Stimulated activated CD8-positive, alpha-beta memory T cell treated with anti-CD3 and anti-CD28 coated beads, Interleukin-15, amount 100 ng/mL, for 24 hours (primary cell): ENCODE measurements around the gene BPIFB1.

Experiments used
- DNase-seq: peaks from one replicate; pipeline ENCODE4 v3.0.0-alpha.2; 2020; ENCODE audit warnings: low read depth

The BPIFB1 gene

DNA sequence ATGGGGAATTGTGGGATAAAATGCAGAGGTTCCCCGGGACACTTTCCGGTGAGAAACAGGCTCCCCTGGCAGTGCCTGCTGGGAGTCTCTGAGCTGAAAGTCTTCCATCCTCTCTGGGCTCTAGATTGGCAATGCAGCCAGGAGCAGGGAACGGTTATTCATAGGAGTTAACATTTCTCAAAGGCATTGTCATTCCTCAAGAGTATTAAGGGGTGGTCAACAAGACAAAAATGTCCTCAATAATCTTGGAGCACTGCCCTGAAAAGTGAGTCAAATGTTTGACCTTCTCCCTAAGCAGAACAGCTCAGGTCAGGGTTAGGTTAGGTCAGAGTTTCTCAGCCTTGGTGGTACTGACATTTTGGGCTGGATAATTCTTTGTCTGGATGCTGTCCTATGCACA, 13.2 kb downstream of the BPIFB1 start:
- no peak for DNase-seq

DNA sequence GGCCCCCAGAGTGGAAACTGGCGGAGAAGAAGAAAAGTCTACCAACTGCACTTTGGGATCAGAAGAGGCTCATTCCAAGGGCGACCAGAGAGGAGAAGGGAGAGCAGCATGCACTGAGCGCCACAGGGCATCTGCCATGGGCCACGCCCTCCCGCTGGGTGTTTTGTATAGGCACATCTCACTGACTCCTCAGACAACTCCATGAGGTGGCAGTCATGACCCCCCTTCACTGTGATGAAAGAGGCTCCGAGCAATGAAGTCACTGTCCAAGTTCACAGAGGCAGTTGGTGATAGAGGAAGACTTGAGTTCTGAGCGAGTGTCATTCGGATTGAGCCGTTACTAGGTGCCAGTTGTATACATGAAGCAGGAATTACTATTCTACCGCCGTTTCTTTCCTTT, 15.4 kb downstream of the BPIFB1 start:
- DNase-seq, result no peak

DNA sequence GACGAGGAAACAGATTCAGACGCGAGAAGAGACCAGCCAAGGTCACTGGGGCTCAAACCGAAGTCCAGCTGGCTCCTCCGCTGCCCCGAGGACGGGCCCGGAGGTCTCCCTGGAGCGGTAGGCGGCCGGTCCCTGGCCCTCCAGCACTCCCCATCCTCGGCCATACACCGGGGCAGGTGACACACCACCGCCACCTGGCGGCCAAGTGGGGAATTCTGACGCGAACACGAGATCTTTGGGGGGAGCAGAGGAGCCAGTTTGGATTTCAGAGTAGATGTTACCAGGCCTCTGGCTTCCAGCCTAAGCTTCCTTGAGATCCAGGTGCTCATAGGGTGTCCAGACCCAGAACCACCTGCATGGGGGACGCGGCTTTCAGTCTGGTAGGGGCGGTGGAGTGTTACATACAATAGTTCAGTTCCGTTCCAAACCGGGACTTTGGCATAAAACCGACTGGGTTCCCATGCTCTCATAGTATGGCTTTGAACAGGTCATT, 16.1 kb downstream of the BPIFB1 start:
- DNase-seq, result peak; percentile 63

DNA sequence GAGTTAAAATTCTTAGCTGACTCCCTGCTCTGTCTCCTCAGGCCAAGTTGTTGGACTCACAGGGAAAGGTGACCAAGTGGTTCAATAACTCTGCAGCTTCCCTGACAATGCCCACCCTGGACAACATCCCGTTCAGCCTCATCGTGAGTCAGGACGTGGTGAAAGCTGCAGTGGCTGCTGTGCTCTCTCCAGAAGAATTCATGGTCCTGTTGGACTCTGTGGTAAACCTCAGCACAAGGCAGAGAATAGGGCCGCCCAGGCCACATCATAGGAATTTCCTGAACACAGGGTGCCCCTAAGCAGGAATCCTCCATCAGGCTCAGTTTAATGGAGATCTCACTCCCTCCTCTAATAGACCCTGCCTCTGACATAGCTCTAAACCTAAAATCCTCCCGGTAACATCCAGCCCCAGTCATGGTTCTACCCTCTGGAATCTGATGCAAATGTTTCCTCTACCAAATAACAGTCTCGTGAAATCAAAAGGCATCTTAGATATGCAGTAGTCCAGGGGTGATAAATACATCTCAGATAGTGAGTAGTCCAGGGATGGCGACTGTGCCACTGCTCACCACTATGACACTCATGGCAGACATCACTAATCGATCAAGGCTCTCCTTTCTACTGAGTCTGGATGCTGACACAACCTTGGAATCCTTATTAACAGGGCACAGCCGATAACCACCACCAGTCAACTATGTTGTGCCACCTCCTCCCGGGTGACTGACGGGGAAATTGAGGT, 18.3 kb downstream of the BPIFB1 start:
- DNase-seq, result no peak

DNA sequence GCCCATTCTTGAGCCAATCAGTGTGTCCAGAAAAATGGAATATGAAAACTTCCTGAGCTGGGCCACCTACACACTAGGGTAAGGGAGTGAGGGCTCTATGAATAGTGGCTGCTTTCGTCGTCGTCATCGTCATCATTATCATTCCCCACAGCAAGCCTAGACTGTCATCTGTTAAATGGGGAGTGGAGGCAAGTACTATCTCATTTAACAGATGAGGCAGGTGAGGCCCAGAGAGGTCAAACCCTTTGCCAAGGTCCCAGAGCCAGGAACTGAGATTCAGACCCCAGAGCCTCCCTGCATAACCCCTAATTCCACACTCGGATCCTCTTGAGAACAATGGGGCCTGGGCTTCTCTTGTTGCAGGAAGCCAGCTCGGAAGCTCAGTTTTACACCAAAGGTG, 20.6 kb downstream of the BPIFB1 start:
- no peak for DNase-seq

DNA sequence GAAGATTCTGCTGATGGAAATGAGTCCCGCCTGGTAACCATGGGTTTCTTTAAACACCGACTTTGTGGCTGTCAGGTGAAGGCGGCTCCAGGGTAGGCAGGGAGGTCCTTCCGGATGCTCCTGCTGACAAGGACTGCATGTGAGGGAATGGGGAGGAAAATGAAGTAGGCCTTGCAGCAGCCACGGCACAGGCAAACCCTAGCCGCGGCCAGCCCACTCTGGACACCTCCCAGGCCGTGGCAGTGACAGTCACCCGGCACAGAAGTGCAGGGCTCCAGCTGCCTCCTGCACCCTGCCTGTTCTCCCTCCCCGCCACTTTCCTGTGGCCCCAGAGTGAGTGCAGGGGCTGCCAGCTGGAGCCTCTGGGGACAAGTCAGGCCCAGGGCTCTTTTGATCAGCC, 21.0 kb downstream of the BPIFB1 start:
- DNase-seq, result no peak

DNA sequence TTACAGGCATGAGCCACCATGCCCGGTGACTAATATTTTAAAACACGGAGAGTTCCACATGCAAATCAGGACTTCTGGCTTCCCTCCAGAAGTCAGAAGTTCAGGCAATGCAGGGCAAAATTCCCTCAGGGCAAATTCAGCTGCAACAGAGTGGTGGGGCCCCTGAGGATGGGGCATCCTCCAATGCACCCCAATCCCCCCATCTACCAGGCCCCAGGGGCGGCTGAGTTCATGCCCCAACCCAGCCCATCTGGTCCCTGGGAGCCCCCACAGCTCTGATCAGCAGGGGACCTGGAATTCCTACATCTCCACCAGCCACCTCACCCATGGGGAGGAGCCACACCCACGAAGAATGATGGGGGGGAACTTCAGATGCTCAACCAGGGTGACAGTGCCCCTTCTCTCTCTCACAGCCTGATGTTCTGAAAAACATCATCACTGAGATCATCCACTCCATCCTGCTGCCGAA, 22.6 kb downstream of the BPIFB1 start:
- DNase-seq, result no peak

DNA sequence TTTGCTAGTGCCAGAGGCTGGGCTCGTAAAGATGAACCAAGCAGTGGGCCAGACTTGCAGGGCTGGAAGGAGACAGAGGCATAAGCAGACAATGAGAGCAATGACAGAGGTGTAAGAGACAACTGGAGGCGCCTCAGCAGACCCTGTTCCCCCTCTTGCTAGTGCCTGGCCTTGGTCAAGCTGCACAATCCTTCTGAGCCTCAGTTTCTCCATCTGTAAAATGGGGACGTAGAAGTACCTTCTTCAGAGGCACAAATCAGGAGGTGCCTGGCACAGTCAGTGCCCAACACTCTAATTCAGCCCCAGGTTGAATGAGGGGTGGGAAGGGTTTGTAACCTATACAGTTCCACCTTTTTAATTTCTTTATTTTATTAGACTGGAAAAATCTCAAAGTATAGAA, 23.2 kb downstream of the BPIFB1 start:
- DNase-seq, result no peak

DNA sequence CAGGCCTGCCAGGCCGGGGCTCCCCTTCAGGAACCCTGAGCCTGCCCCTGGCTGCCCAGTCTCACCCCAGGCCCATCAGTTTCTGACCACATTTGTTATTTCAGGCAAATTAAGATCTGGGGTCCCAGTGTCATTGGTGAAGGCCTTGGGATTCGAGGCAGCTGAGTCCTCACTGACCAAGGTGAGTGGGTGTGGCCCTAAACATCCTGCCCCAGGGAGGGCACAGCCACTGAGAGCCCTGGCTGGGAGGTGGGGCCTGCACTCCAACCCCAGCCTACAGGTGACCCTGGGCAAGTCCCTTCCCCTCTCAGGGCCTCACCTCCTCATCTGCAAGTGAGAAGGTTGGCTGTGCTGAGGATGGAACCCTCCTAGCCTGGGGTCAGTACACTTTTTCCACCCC, 23.8 kb downstream of the BPIFB1 start:
- DNase-seq, result no peak

DNA sequence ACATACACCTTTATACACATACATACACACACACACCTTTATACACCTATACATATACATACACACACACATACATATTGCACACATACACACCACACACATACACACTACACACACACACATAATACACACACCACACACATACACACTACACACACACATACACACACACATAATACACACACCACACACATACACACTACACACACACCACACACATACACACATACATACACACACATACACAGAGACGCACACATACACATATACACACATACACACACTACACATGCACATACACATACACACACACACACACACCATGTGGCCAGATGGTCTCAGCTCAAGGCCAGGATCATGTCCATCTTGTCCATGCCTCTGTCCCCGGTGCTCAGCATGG, 25.7 kb downstream of the BPIFB1 start:
- no peak for DNase-seq

DNA sequence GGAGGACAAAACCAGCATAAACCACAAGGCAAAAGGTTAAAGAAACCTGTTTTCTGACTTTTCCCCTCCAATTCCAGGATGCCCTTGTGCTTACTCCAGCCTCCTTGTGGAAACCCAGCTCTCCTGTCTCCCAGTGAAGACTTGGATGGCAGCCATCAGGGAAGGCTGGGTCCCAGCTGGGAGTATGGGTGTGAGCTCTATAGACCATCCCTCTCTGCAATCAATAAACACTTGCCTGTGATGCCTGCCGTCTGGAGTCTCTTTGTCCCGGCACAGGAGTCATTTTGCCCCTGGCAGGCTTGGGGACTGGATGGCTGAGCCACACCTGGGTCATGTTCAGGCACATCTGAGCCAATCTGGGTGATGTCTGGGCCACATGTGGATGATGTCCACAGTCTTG, 26.6 kb downstream of the BPIFB1 start:
- DNase-seq, result no peak

DNA sequence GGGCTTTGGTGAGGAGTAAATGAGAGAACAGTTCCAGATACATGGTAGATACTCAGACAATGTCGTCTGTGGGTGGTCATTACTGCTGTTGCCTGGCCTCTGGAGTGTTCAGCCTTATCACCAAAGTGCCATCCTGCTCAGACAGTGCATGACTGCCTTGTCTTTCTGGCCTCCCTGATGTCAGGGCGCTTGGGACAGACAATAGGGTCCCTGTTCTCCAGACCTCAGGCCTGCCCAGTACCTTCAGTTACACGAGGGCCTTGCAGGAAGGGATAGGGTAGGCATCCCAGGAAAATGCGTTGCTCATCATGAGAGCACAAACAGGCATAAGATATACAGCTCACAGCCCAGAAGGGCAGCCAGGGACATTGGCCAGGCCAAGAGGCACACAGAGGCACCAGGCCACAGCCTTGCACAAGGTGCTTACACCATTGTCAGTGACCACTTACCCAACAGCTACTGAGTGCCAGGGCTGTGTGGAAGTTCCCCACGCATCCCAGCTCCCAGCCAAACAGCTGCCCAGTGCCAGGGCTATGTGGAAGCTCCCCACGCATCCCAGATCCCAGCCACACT, 27.4 kb downstream of the BPIFB1 start:
- no peak for DNase-seq

DNA sequence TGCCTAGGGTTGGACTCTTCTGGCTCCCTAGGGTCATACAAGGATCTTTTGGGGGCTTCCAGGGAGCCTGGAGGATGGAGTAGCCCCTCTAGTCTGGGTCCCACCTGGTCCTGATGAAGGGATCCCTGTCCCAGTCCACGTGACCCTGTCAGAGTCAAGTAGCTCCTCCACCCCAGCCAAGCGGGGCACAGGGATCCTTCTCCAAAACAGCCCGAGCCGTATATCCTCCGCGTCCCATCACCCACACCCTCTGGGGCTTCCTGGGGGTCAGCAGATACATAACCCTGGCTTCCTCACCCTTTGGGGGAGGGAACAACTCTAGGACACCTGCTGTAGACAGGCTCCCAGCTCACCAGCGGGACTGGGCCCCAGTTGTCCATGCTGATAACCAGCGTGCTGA, 28.0 kb downstream of the BPIFB1 start:
- DNase-seq, result no peak

DNA sequence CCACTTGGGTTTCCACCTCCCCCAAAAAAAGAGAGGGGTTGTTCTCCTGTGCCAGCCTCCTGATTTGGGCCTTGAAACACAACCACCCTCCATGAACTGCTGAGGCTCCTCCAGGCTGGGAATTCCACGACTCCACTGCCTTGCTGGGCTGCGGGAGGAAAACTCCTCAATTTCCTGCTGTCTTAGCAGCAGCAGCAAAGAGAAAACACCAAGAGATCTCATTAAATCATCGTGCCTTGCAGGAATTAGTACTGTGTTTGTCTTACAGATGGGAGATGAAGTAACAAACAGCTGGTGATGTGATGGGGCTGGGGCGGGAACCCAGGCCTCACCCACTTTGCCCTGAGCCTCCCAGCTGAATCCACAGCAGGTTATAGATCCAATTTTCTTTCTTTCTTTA, 29.0 kb downstream of the BPIFB1 start:
- DNase-seq, result no peak

DNA sequence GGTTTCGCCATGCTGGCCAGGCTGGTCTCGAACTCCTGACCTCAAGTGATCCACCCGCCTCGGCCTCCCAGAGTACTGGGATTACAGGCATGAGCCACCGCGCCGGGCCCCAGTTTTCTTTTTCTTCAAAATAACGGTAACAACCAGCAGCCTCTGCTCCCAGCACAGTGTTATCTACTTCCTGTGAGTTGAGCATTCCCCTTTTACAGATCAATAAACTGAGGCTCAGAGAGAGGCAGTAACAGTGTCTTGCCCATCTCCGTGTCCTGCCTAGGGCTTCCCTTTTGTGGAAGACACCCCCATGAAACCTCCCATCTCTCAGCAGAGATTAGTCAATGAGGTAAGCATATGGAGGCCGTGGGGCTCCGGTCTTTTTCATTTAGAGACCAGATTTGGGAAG, 29.6 kb downstream of the BPIFB1 start:
- no peak for DNase-seq

DNA sequence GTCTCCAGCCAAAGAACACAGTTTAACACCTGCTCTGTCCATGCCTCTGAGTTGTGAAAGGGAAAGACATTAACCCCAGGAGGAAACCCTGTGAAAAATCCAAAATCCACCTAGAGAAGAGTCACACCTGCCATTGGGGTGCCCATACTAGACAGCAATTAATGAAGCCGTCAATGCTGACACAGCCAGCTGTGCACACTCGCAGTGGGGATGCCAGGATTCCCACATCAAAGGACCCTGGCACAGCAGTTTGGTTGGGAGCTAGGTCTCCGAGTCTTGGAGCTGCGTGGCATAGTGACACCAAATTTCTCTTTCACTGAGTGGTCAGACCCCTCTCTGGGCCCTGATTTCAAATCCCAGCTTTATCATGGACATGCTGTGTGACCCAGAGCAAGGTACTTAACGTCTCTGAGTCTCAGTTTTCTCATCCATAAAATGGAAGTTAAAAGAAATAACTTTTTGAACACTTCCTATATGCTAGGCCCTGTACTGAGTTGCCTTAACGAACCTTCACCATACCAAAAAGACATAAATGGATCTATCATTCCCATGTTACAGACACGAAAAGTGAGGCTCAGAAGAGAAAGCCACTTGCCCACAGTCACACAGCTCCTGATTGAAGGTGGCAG, 30.8 kb downstream of the BPIFB1 start:
- no peak for DNase-seq

DNA sequence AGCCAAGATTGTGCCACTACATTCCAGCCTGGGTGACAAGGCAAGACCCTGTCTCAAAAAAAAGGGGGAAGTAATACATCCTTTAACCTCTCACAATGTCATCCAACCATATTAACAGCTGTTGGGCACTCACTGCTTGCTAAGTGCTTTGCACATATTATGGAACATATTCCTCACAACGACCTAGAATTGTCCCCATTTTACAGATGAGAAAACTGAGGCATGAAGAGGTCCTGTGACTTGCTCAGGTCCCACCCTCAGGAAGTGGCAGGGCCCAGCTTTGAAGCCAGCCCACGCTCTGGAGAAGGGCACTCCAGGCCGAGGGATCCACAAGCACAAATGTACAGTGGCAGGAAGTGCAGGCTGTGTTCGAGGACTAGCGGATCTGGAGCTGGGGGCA, 33.3 kb downstream of the BPIFB1 start:
- no peak for DNase-seq

DNA sequence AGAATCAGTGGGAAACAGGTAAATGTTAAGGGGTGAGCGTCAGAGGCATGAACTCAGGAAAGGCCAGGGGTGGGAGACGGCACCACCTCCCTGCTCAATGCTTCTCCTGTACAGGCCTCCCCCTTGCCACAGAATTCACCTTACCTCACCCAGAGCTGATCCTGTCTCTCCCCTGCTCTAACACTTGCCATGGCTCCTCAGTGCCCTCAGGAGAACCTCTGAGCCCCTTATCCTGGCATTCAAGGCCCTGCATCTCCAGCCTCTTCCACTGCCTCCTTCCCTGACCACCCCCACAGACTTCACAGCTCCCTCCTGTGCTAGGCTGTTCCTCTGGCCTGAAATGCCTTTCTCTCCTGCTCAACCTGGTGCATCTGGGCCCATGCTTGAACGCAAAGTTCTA, 33.9 kb downstream of the BPIFB1 start:
- no peak for DNase-seq

DNA sequence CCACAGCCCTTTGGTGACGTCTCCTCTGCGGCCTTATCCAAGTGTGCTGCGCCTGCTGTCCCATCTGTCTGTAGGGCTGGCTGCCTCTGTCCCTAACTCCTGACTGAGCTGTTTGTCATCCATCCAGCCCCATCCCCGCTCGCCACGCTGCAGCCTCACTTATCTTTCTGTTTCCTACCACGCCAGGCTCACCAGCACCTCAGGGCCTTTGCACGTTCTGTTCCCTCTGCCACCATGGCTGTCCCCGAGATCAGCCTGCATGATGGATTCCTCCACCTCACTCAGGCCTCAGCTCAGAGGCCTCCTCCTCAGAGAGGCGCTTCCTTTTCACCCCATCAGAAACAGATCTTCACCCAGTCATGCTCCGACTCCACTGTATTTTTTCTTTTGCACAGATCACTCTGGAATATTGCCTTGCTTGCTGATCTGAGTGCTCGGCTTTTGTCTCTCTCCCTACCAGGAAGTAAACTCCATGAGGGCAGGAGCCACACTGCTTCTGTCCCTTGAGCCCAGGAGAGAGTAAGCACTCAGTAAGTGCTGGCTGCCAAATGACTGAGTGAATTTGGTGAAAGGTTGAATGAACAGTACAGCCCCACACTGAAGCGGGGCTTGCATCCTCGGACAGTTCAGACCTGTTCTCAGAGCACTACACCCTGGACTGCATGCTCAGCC, 34.5 kb downstream of the BPIFB1 start:
- DNase-seq, result no peak

DNA sequence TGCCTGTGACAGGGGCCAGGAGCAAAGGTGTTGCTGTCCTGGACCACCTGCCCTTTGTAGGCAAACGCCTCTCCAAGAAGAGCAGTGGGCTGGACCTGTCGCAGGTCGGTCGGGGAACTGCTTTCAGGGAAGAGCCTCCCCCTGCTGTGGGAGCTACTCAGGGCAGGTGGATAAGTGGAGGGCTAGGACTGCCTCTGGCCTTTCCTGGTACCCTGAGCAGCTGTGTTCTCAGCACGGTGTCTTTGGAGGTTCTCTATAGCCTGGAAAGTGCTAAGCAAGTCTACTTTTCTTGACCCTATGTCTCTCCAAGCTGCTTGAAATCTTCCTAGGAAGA, 35.0 kb downstream of the BPIFB1 start:
- DNase-seq, result no peak

DNA sequence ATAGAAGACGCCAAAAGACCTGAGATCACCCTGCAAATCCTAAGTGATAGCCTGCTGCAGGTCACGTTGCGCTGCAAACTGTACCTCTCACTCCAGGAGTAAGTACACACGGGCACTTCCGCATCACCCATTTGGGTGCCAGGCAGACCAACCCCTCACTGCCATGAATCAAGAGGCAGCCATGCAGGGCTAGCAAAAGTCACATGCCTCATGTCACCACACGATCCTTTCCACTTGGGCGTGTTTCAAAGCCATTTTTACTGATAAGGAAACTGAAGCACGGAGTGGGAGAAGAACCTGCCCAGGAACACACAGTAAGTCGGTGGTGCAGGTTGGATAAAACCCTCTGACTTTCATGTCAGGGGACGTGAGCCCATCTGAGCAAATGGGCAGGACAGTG, 37.0 kb downstream of the BPIFB1 start:
- DNase-seq, result no peak

DNA sequence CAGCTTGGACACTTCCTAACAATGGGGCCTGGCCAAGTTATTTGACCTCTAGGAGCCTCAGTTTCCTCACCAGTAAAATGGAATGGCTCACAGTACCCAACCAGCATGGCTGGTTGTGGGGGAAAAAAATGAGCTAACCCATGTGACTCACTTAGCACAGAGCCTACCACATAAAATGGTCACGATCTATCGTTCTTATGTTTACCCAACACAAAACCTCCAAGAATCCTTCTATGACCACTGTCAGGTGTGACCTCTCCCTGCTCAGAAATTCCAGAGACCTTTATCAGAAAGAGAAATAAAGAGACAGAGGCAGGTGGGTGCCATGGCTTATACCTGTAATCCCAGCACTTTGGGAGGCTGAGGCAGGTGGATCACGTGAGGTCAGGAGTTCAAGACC, 39.4 kb downstream of the BPIFB1 start:
- no peak for DNase-seq

DNA sequence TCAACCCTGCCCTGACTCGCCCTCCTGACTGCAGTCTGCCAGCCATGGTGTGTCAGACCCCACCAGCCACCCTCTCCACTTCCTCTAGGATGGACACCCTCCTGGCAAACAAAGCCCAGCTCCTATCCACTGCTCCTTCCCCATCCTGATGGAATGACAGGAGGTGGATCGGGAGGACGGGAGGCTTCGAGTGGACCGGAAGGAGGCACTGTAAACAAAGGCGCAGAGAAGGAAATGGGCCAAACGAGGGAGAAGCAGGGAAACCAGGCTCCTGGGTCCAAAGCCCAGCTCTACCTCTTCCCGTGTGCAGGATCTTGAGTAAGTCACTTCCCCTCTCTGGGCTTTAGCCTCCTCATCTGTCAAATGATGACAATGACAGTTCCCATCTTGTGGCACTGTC, 40.2 kb downstream of the BPIFB1 start:
- DNase-seq, result no peak
